ENCODE data around the gene SENP8. TPM values are rescaled to one million over a fixed set of nuclear protein-coding genes. Genes with fewer than 3 reads are reported as not detected.

SENP8 gene
- total RNA-seq, 1 experiment from 2014 or later: 2.0 TPM

DNA sequence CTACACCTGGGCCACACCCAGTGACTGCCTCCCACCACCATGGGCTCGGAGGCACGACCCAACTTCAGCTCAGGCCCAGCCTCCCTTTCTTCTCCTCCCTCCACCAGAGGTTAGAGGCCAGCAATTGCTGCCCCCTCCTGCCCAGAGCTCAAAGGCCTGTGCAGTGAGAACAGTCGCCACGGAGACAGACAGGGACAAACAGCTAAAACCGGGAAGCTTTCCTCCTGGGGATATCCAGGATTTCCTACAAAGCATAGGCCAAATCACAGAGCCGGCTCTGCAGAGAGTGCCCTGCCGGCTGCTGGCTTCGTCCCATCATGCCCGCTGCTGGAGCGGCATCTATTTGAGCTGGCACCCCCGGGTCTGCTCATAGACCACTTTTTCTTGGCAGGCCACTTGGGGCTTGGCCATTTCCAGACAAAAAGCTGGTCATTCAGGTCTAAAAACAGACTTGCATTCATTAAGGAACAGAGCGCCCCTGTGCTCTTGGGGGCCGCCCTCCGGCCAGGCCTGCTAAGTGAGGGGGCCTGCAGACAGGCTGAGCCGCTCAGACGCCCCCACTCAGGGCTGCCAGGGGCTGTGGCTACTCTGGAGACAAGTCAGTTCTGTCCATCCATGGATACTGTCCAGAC lies 61.9 kb downstream of the SENP8 start:
- no TSS peak for BruUV-seq (replicated peaks)
- no peak for DNase-seq (ENCODE audit: low spot score)
- ChIA-PET CTCF (no interaction called here), POLR2A (ENCODE audit: low non-redundant PET) (no interaction called here)
- no peak overlapping the region for H3K27ac ChIP-seq (ENCODE audit: low read depth, low read length, poor library complexity, severe bottlenecking)
- TF ChIP-seq, protein P1, sequence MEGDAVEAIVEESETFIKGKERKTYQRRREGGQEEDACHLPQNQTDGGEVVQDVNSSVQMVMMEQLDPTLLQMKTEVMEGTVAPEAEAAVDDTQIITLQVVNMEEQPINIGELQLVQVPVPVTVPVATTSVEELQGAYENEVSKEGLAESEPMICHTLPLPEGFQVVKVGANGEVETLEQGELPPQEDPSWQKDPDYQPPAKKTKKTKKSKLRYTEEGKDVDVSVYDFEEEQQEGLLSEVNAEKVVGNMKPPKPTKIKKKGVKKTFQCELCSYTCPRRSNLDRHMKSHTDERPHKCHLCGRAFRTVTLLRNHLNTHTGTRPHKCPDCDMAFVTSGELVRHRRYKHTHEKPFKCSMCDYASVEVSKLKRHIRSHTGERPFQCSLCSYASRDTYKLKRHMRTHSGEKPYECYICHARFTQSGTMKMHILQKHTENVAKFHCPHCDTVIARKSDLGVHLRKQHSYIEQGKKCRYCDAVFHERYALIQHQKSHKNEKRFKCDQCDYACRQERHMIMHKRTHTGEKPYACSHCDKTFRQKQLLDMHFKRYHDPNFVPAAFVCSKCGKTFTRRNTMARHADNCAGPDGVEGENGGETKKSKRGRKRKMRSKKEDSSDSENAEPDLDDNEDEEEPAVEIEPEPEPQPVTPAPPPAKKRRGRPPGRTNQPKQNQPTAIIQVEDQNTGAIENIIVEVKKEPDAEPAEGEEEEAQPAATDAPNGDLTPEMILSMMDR (conservative IDR thresholded peaks at IDR 0.05; ENCODE audit: low read depth, low read length): no peak
- no peak for TF ChIP-seq EZH2 (IDR thresholded peaks at IDR 0.05; ENCODE audit: borderline replicate concordance, low read depth, low read length, poor library complexity, severe bottlenecking)
- H3K27me3 ChIP-seq (replicated peaks; ENCODE audit: insufficient read depth, low read depth, low read length, poor library complexity): peaks cover 16% of the 10 kb centered on the region
- H3K36me3 ChIP-seq (ENCODE audit: insufficient read depth, low read length, poor library complexity, severe bottlenecking): no peaks in the 10 kb centered on the region
- H3K9me3 ChIP-seq (ENCODE audit: low read depth, low read length, poor library complexity, severe bottlenecking): no peaks in the 10 kb centered on the region
- intact Hi-C loops (cut with micrococcal nuclease; ENCODE audit: unreplicated experiment): no loop called here
- no peaks in the 10 kb centered on the region for H3K4me1 ChIP-seq (ENCODE audit: insufficient read depth, low read length, poor library complexity, severe bottlenecking)
- H3K4me3 ChIP-seq (ENCODE audit: low read depth, low read length, poor library complexity, severe bottlenecking): no peak overlapping the region

DNA sequence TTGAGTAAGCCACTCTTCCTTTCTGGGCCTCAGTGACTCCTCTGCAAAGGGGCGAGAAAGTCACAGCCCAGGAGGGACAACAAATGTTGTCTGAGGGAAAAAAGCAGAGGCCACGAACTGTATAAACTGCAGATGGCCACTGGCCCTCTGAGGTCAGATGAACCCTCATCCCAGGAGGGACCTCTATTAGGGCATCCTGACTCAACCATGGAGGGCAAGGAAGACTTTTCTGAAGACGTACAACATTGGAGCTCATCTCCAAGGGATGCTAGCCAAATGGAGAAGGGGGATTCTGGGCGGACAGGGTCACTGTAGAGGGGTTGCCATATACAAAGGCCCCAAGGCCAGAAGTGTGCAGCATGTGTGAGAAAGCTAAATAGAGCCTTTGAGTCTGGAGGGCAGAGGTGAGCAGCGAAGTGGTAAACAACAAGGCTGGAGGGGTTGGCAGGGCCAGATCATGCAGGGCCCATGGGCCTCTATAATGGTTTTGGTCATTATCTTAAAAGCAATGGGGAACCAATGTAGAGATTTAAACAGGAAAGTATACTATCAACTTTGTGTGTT lies 62.6 kb downstream of the SENP8 start:
- peaks cover 23% of the 10 kb centered on the region for H3K27me3 ChIP-seq (replicated peaks; ENCODE audit: insufficient read depth, low read depth, low read length, poor library complexity)
- no peaks in the 10 kb centered on the region for H3K9me3 ChIP-seq (ENCODE audit: low read depth, low read length, poor library complexity, severe bottlenecking)
- H3K4me1 ChIP-seq (ENCODE audit: insufficient read depth, low read length, poor library complexity, severe bottlenecking): no peaks in the 10 kb centered on the region
- no peak for DNase-seq (ENCODE audit: low spot score)
- ChIA-PET POLR2A (ENCODE audit: low non-redundant PET) (no interaction called here), CTCF (no interaction called here)
- no peak for TF ChIP-seq EZH2 (IDR thresholded peaks at IDR 0.05; ENCODE audit: borderline replicate concordance, low read depth, low read length, poor library complexity, severe bottlenecking)
- TF ChIP-seq, protein P1 (conservative IDR thresholded peaks at IDR 0.05; ENCODE audit: low read depth, low read length): no peak
- no peak overlapping the region for H3K4me3 ChIP-seq (ENCODE audit: low read depth, low read length, poor library complexity, severe bottlenecking)
- BruUV-seq (replicated peaks): no TSS peak
- intact Hi-C loops (cut with micrococcal nuclease; ENCODE audit: unreplicated experiment): no loop called here
- H3K27ac ChIP-seq (ENCODE audit: low read depth, low read length, poor library complexity, severe bottlenecking): no peak overlapping the region
- H3K36me3 ChIP-seq (ENCODE audit: insufficient read depth, low read length, poor library complexity, severe bottlenecking): no peaks in the 10 kb centered on the region

DNA sequence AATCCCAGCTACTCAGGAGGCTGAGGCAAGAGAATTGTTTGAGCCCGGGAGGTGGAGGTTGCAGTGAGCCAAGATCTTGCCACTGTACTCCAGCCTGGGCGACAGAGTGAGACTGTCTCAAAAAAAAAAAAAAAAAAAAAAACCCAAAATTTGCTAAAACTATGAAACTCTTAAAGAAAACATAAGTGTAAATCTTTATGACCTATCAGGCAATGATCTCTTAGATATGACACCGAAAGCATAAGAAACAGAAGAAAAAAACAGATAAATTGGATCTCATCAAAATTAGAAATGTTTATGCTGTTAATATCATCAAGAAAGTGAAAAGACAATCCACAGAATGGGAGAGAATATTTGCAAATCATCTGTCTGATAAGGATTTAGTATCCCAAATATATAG lies 64.0 kb downstream of the SENP8 start:
- ChIA-PET POLR2A (ENCODE audit: low non-redundant PET) (no interaction called here), CTCF (no interaction called here)
- Histone ChIP-seq H3K36me3 (ENCODE audit: insufficient read depth, low read length, poor library complexity, severe bottlenecking) (no peaks in the 10 kb centered on the region), H3K4me1 (ENCODE audit: insufficient read depth, low read length, poor library complexity, severe bottlenecking) (no peaks in the 10 kb centered on the region), H3K9me3 (ENCODE audit: low read depth, low read length, poor library complexity, severe bottlenecking) (no peaks in the 10 kb centered on the region), H3K27me3 (replicated peaks; ENCODE audit: insufficient read depth, low read depth, low read length, poor library complexity) (peaks cover 25% of the 10 kb centered on the region), H3K27ac (ENCODE audit: low read depth, low read length, poor library complexity, severe bottlenecking) (no peak overlapping the region), H3K4me3 (ENCODE audit: low read depth, low read length, poor library complexity, severe bottlenecking) (no peak overlapping the region)
- DNase-seq (ENCODE audit: low spot score): no peak
- TF ChIP-seq, protein P1 (conservative IDR thresholded peaks at IDR 0.05; ENCODE audit: low read depth, low read length): no peak
- no peak for TF ChIP-seq EZH2 (IDR thresholded peaks at IDR 0.05; ENCODE audit: borderline replicate concordance, low read depth, low read length, poor library complexity, severe bottlenecking)
- intact Hi-C loops (cut with micrococcal nuclease; ENCODE audit: unreplicated experiment): no loop called here
- BruUV-seq (replicated peaks): no TSS peak

All from A673 (cell line).